Endodermal cell (in vitro differentiated cells): ENCODE data around the gene THAP9. TPM values are rescaled to one million over a fixed set of nuclear protein-coding genes. Genes with fewer than 3 reads are reported as not detected.

Experiments used
- DNase-seq: peaks from one replicate; pipeline ENCODE4 v3.0.0-alpha.2; 2017
- H3K27ac ChIP-seq: 2 replicates; pipeline ENCODE4 v1.5.1; 2013; ENCODE audit warnings: mild to moderate bottlenecking, low read depth, low read length, moderate library complexity
- H3K27me3 ChIP-seq: 2 replicates; pipeline ENCODE4 v1.6.1; 2013; ENCODE audit warnings: mild to moderate bottlenecking, low read length, moderate library complexity; ENCODE audit not compliant: insufficient read depth, control insufficient read depth, poor library complexity, severe bottlenecking
- H3K36me3 ChIP-seq: 2 replicates; pipeline ENCODE4 v1.7.0; 2013; ENCODE audit warnings: mild to moderate bottlenecking, low read length, moderate library complexity; ENCODE audit not compliant: control insufficient read depth, insufficient read depth
- H3K4me1 ChIP-seq: one replicate; pipeline ENCODE4 v1.7.0; 2013; ENCODE audit warnings: low read length; ENCODE audit not compliant: control insufficient read depth, insufficient read depth
- H3K4me3 ChIP-seq: 2 replicates; pipeline ENCODE4 v1.5.1; 2013; ENCODE audit warnings: mild to moderate bottlenecking, low read length, moderate library complexity
- H3K9ac ChIP-seq: 2 replicates; pipeline ENCODE4 v1.6.1; 2013; ENCODE audit warnings: mild to moderate bottlenecking, low read length, moderate library complexity; ENCODE audit not compliant: poor library complexity, severe bottlenecking; ENCODE audit errors: extremely low read depth
- H3K9me3 ChIP-seq: 2 replicates; pipeline ENCODE4 v1.6.1; 2013; ENCODE audit warnings: mild to moderate bottlenecking, low read length, moderate library complexity; ENCODE audit not compliant: control insufficient read depth
- H3K27ac Mint-ChIP-seq: 2 replicates; pipeline ENCODE4 v1.8.0; 2020; ENCODE audit warnings: mixed read lengths
- H3K27me3 Mint-ChIP-seq: 2 replicates; pipeline ENCODE4 v1.8.0; 2021; ENCODE audit warnings: mild to moderate bottlenecking, mixed read lengths; ENCODE audit not compliant: insufficient read depth
- H3K36me3 Mint-ChIP-seq: 2 replicates; pipeline ENCODE4 v1.8.0; 2020; ENCODE audit warnings: low read depth, mixed read lengths
- H3K4me1 Mint-ChIP-seq: 2 replicates; pipeline ENCODE4 v1.8.0; 2020; ENCODE audit warnings: mixed read lengths
- H3K4me3 Mint-ChIP-seq: 2 replicates; pipeline ENCODE4 v1.8.0; 2020; ENCODE audit warnings: mild to moderate bottlenecking, moderate library complexity, mixed read lengths
- H3K9me3 Mint-ChIP-seq: 2 replicates; pipeline ENCODE4 v1.8.0; 2020; ENCODE audit warnings: mild to moderate bottlenecking, mixed read lengths
- CTCF ChIP-seq: fragments of 200-600 bp; sonication (generic); conservative IDR thresholded peaks from 2 replicates; pipeline ENCODE4 v1.5.0; 2021; ENCODE audit warnings: antibody characterized with exemption, mild to moderate bottlenecking
- WGBS, 2 experiments: methylation state at CpG; one replicate each; pipeline versions ENCODE4 v1.1.5 to v1.1.7; 2013; ENCODE audit warnings: missing lambda C conversion rate in 2 of 2, mixed read lengths in 1 of 2; ENCODE audit not compliant: insufficient coverage in 1 of 2, insufficient read length in 1 of 2; 5-methylcytosine and 5-hydroxymethylcytosine counted together
- total RNA-seq, 2 donors: library from RNA; stranded (reverse); fragmentation: NEBNext Ultra II Directional in 1 of 2; extraction: Animal tissue kit (Norgen Biotek cat#: 25700) in 1 of 2; gene quantifications; 2 replicates in 1 of 2; 3 replicates in 1 of 2; pipeline ENCODE4 v1.2.1, GENCODE V29; 2021

The THAP9 gene
- total RNA-seq, 2 donors from 2014 or later: 14.4 to 22.3 TPM

- Histone ChIP-seq H3K27ac (no peak overlapping the region), H3K27me3 (no peaks in the 10 kb centered on the region), H3K36me3 (peaks cover 26% of the 10 kb centered on the region), H3K9me3 (no peaks in the 10 kb centered on the region), H3K4me3 (no peak overlapping the region), H3K9ac (no peak overlapping the region), H3K4me1 (no peaks in the 10 kb centered on the region)
- Mint-ChIP-seq H3K9me3 (no peaks in the 10 kb centered on the region), H3K4me1 (no peaks in the 10 kb centered on the region), H3K4me3 (no peak overlapping the region), H3K27ac (no peak overlapping the region), H3K36me3 (peaks cover 16% of the 10 kb centered on the region), H3K27me3 (no peaks in the 10 kb centered on the region)
- no peak for DNase-seq
- no peak for TF ChIP-seq CTCF
- 90% methylated on average over 2 of the region's 2 CpGs; no CpG with 5 or more reads in 1 of the 2 experiments for WGBS, 2 experiments
Observed at GRCh38 chr4:82919386-82919785, 18.9 kb downstream of the THAP9 start.

GRCh38 chr4:82921795-82922194 is 21.3 kb downstream of the THAP9 start:
- Histone ChIP-seq H3K4me1 (no peaks in the 10 kb centered on the region), H3K27ac (no peak overlapping the region), H3K9ac (no peak overlapping the region), H3K4me3 (no peak overlapping the region), H3K27me3 (no peaks in the 10 kb centered on the region), H3K36me3 (peaks cover 27% of the 10 kb centered on the region), H3K9me3 (no peaks in the 10 kb centered on the region)
- Mint-ChIP-seq H3K27ac (peak overlapping the region; percentile 16), H3K9me3 (no peaks in the 10 kb centered on the region), H3K4me1 (no peaks in the 10 kb centered on the region), H3K36me3 (peaks cover 16% of the 10 kb centered on the region), H3K4me3 (no peak overlapping the region), H3K27me3 (no peaks in the 10 kb centered on the region)
- TF ChIP-seq CTCF: no peak
- DNase-seq: no peak

- WGBS, 2 experiments: 90 to 93% methylated on average over 2 to 4 of the region's 5 CpGs
Observed at GRCh38 chr4:82930848-82931755, 30.6 kb downstream of the THAP9 start.

More at GRCh38 chr4:82930848-82931755, 30.6 kb downstream of the THAP9 start:
- peaks cover 22% of the 10 kb centered on the region for H3K36me3 Mint-ChIP-seq
- H3K4me1 Mint-ChIP-seq: no peaks in the 10 kb centered on the region
- Histone ChIP-seq H3K9me3 (no peaks in the 10 kb centered on the region), H3K4me3 (no peak overlapping the region), H3K4me1 (no peaks in the 10 kb centered on the region), H3K36me3 (peaks cover 42% of the 10 kb centered on the region), H3K9ac (no peak overlapping the region), H3K27ac (no peak overlapping the region), H3K27me3 (no peaks in the 10 kb centered on the region)
- H3K9me3 Mint-ChIP-seq: no peaks in the 10 kb centered on the region
- no peak overlapping the region for H3K27ac Mint-ChIP-seq
- H3K27me3 Mint-ChIP-seq: no peaks in the 10 kb centered on the region
- no peak for DNase-seq
- TF ChIP-seq CTCF: no peak
- H3K4me3 Mint-ChIP-seq: no peak overlapping the region
